ELR (cell line): ENCODE data around the gene DNMT3L.
"Not testable (repeated sequence)": the region's sequence is repeated elsewhere in the genome, so short reads cannot be mapped to it uniquely, and the experiment has no call there.

Experiments
- DNase-seq: peaks from one replicate; pipeline ENCODE4 v3.0.0-alpha.2; 2015; ENCODE audit warnings: low read depth

The DNMT3L gene

GRCh38 chr21:44261675-44262295 is at the start of gene DNMT3L:
Gene DNMT3L (minus strand): TSS chr21:44261897. CDS start chr21:44261259, 638 bp downstream.
- DNase-seq = no peak

- DNase-seq = no peak
These were observed 49.2 kb upstream of the DNMT3L start for GRCh38 chr21:44310628-44311507.

GRCh38 chr21:44306936-44307704 is 45.4 kb upstream of the DNMT3L start:
- DNase-seq = no peak

GRCh38 chr21:44305691-44306090 is 44.0 kb upstream of the DNMT3L start:
- no peak for DNase-seq

GRCh38 chr21:44304877-44305293 is 43.2 kb upstream of the DNMT3L start:
- DNase-seq = peak; percentile 55

GRCh38 chr21:44304011-44304616 is 42.4 kb upstream of the DNMT3L start:
- DNase-seq = no peak

- no peak for DNase-seq
These were observed 41.8 kb upstream of the DNMT3L start for GRCh38 chr21:44303490-44303981.

- DNase-seq = not testable (repeated sequence)
These were observed 41.1 kb upstream of the DNMT3L start for GRCh38 chr21:44302573-44303401.

GRCh38 chr21:44301961-44302406 is 40.3 kb upstream of the DNMT3L start:
- DNase-seq = no peak

- no peak for DNase-seq
These were observed 39.4 kb upstream of the DNMT3L start for GRCh38 chr21:44301141-44301540.

GRCh38 chr21:44300262-44300959 is 38.7 kb upstream of the DNMT3L start:
- DNase-seq = peak; percentile 63

GRCh38 chr21:44299458-44300261 is 38.0 kb upstream of the DNMT3L start, which contains the start of gene PFKL:
Gene PFKL (plus strand): TSS chr21:44300053. CDS start chr21:44300106, 53 bp downstream.
- DNase-seq = peak; percentile 67

- DNase-seq = peak; percentile 17
These were observed 37.4 kb upstream of the DNMT3L start for GRCh38 chr21:44299085-44299457.

GRCh38 chr21:44298301-44298700 is 36.6 kb upstream of the DNMT3L start:
- DNase-seq = peak; percentile 38

- peak; percentile 83 for DNase-seq
These were observed 36.0 kb upstream of the DNMT3L start for GRCh38 chr21:44297525-44298290.

GRCh38 chr21:44296916-44297315 is 35.2 kb upstream of the DNMT3L start:
- no peak for DNase-seq

GRCh38 chr21:44296103-44296519 is 34.4 kb upstream of the DNMT3L start:
- no peak for DNase-seq

GRCh38 chr21:44295646-44296045 is 33.9 kb upstream of the DNMT3L start:
- no peak for DNase-seq

GRCh38 chr21:44295163-44295573 is 33.5 kb upstream of the DNMT3L start:
- no peak for DNase-seq
